ENCODE data around the gene SP110.
A peak's percentile ranks its signal among the peaks of the same experiment; 100 is the strongest.

Gene SP110

GRCh38 chr2:230166557-230167170, 53.1 kb downstream of the SP110 start:
- no peak for DNase-seq

GRCh38 chr2:230164139-230164538, 55.6 kb downstream of the SP110 start:
- DNase-seq, result no peak

DNA sequence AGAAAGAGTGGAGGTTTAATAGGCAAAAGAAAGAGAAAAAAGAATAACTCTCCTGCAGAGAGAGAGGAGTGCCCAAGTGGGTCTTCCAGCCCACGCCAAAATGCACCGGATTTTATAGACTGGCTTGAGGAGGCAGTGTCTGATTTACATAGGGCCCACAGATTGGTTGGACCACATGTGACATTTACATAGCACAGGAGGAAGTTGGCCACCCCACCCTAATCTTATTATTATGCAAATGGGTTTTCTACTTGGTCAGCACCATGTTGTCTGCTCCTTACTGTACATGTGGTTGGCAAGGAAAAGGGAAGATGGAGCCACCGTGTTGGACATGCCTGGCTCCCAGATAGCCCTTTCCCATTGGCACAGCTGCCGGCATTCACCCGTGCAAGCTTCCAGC, 56.8 kb downstream of the SP110 start:
- DNase-seq, result no peak

DNA sequence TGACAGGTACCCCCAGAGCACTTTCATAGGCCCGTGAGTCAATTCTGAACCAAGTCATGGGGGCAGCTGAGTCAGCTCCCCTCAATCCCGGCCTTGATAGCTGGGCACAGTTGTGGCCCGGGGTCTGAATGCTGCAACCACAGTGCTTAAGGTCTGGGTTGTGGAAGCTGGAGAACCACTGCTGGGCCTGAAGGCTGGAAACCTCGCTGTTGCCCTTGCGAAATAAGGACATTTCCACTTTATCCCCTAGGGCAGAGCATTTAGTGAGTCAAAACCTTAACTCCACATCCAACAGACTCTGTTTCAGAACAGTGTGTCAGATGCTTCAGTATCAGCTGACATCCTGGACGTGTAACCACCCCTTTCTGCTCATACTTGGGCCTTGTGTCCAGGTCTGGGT, 58.6 kb downstream of the SP110 start:
- no peak for DNase-seq

DNA sequence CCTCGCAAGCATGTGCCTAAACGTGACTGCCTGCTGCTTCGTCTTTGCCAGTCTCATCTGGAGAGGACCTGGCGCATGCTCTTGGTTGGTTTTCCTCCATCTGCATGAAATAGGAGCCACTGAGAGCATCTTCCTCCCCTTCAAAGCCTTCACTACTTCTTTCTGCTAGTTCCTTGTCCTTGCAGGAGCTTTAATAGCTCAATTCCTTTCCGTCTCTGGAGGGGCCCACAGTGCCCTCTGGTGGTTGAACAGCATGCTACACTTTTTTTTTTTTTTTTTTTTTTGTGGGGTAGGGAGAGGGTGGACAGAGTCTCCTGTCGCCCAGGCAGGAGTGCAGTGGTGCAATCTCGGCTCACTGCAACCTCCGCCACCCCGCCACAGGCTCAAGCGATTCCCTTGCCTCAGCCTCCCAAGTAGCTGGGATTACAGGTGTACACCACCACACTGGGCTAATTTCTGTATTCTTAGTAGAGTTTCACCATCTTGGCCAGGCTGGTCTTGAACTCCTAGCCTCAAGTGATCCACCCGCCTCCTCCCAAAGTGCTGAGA, 59.6 kb downstream of the SP110 start:
- peak; percentile 8 for DNase-seq

GRCh38 chr2:230158468-230158867, 61.3 kb downstream of the SP110 start:
- DNase-seq, result no peak

GRCh38 chr2:230156782-230157699, 62.7 kb downstream of the SP110 start:
- DNase-seq, result no peak

DNA sequence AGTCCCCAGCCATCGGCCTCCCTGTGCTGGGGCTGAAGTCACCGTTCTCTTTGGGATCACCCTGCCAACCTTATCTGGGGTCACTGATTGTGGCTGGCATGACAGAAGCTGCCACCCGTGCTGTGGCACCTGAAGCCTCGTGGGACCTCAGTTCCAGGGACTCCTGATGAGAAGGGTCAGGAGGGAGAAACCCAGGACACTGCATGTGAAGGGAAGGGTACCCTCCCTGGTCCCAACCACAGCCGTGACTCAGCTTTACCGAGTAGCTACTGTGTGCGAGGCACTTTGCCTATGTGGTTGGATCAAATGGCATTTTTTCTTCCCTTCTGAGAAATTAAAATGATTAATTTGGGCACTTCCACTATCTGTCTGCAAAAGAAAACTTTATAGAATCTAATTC, 64.4 kb downstream of the SP110 start:
- DNase-seq, result no peak

DNA sequence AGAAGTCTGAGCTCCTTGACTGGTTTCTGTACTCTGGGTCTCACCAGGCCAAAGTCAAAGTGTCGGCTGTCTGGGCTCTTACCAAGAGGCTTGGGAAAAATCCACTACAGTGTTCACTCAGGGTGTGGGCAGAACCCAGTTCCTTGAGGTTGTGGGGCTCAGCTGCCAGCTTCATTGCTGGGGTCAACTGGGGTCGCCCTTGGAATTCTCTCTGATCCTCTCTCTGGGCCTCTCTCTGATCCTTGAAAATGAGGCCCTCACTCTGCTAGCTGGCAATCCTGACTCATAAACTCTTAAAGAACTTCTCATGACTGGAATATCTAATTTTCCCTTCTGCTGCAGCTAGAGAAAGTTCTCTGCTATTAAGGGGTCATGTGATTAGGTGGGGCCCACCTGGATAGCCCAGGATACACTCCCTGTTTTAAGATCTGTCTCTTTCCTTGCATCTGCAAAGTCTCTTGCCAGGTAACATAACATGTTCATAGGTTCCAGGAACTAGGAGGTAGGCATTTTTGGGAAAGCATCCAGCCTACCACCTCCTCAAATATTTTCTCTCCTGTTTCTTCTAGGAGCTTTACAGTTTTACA, 66.3 kb downstream of the SP110 start:
- DNase-seq, result no peak

DNA sequence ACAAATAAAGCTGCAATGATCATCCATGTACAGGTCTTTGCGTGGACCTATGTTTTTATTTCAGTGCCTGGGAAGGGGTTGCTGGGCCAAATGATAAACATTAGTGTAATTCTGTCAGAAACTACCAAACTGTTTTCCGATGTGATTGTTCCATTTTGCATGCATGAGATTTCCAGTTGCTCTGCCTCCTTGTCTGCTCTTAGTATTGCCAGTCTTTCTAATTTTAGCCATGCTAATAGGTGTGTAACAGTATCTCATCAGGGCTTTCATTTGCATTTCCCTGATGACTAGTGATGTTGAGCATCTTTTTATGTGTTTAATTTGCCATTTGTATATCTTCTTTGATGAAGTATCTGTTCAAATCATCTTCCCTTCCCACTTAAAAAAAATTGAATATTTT, 67.5 kb downstream of the SP110 start:
- DNase-seq, result no peak

- DNase-seq, result no peak
Measured at GRCh38 chr2:230144355-230144754, 75.4 kb downstream of the SP110 start.

- DNase-seq, result no peak
Measured at GRCh38 chr2:230140667-230141066, 79.1 kb downstream of the SP110 start.

- DNase-seq, result no peak
Measured at GRCh38 chr2:230137902-230138539, 81.8 kb downstream of the SP110 start.

- DNase-seq, result no peak
Measured at GRCh38 chr2:230135130-230135525, 84.7 kb downstream of the SP110 start.

- DNase-seq, result no peak
Measured at GRCh38 chr2:230134496-230135129, 85.2 kb downstream of the SP110 start.

DNA sequence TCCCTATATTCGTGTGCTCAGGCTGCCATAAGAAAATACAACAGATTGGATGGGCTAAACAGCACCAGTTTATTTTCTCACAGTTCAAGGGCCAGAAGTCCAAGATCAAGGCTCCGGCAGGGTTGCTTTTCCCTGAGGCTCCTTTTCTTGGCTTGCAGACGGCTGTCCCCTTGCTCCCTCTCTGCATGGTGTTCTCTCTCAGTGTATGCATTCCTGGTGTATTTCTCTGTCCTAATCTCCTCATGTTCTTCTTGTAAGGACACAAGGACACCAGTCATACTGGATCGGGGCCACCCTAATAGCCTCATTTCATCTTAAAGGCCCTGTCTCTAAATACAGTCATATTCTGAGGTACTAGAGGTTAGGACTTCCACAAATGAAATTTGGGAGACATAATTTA, 88.4 kb downstream of the SP110 start:
- DNase-seq, result no peak

DNA sequence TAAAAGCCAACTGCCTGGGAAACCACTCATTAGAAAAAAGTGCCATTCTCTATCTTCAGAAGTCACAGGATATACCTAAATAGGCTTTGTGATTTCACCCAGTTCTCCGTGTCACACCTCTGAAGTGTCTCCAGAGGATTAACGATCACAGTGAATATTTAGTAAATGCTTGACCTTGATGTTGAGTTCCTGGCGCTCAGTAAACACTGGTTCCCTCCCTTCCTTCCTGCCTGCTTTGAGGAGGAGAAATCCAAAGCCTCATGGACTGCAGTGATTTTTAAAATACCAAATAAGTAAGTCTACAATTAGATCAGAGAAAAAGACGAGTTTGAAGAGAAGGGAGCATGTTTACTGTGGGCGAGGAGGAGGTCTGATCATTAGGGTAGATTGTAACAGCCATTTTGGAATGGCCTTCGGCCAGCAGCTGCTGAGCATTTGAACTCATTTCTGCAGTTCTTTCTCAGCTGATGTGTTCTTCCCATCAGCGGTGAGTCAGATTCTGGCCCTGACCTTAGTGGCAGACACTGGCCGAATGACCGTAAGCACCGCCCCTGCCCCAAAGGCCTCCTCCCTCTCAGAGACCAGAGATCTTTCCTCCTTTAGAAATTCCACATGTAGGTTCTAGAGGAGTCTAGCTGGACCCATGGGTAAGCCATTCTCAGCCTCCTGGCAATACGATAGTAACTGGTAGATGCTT, 89.0 kb downstream of the SP110 start:
- no peak for DNase-seq

GRCh38 chr2:230129343-230129742, 90.4 kb downstream of the SP110 start:
- DNase-seq, result no peak

DNA sequence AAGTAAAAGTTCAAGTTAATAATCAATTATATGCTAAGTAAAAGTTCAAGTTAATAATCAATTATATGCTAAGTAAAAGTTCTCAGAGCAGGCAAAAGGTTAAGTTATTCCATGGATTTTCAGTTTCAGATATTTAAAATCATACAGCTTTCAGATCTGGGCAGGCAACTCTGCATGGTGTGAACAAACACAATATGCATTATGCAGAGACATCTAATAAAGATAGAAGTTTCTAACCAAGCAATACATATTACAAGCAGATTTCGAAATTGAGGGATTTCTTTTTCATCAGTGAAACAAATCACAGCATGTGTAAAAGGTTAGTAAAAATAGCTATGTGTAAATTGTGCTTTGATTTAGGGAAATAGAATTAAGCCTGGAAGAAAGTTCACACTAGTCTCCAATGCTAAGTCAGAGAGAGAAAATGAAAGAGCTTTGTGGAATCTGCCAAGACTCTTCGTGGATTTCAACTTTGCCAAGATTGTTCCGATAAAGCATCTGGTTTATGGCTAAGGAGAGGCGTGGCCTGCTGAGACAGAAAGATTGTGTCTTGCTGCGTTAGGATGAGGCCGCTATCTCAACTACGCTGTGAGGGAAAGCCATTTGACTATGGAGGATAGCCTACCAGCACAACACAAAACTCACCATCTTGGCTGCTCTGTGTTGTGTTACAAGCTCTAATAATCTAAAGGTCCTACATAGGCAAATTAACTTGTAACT, 91.0 kb downstream of the SP110 start:
- DNase-seq, result no peak

GRCh38 chr2:230127195-230127594, 92.6 kb downstream of the SP110 start:
- DNase-seq, result no peak

DNA sequence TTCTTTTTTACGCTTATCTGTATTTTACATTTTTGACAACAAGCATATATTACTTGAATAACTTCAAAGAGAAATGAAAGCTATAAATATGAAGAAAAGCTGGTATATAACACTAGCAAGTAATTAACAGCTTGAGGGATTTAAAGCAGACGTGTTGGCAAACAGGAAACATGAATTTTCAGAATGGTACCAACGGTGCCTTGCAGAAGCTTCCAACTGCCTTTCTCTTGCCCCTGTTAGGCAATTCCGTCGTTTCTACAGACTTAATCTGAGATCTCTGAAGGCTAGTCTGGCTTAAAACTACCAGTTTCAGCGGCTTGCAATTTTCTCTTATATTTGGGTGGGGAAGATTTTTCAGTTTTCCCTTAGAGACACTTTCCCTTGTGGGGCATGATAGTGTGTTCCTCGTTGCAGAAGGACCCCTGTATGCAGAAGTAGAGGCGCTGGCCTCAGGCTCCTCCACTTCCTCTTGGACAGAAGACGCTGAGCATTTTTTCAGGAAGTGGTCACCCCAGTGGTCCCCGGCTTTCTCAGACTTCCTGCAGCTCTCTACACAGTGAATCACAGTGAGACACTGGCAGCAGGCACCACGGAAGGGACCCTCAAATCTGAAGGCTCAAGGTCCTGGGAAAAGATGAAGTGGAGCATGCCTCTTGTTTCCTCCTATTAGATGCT, 94.9 kb downstream of the SP110 start:
- no peak for DNase-seq
